Pulmonary artery endothelial cell (primary cell): ENCODE data around the gene PKNOX2. TPM values are rescaled to one million over a fixed set of nuclear protein-coding genes. Genes with fewer than 3 reads are reported as not detected.

ENCODE experiments used
- DNase-seq: peaks from one replicate; pipeline ENCODE4 v3.0.0-alpha.2; 2011; ENCODE audit warnings: low read depth, low spot score
- total RNA-seq: library from RNA; depleted of rRNA; stranded (reverse); fragments of >200 nt; gene quantifications from 2 replicates; pipeline ENCODE4 v1.2.3, GENCODE V29; 2014

Gene PKNOX2
- total RNA-seq, 1 donor from 2014 or later = not detected

GRCh38 chr11:125258291-125259032 is 93.9 kb downstream of the PKNOX2 start:
- no peak for DNase-seq

DNA sequence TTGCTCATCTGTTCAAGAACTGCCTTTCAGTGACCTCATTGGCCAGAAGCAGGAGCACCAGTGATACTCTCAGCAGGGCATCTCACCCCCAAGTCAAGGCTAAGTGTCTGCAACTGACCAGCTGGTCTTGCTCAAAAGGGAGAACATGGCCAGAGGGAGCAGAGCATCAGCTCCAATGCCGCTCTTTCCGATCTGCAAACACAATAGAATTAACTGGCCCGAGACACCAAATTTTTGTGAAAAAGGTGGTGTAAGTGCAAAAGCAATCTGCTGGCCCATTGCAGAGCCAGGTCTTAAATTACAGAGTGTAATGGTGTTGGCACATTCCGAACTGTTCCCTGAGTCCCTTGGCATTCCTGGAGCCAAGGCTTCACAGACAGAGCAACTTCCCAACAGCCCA is 97.0 kb downstream of the PKNOX2 start:
- DNase-seq = no peak

GRCh38 chr11:125262194-125262829 is 97.8 kb downstream of the PKNOX2 start:
- DNase-seq = no peak

- no peak for DNase-seq
These were observed 98.3 kb downstream of the PKNOX2 start for GRCh38 chr11:125262830-125263218.

DNA sequence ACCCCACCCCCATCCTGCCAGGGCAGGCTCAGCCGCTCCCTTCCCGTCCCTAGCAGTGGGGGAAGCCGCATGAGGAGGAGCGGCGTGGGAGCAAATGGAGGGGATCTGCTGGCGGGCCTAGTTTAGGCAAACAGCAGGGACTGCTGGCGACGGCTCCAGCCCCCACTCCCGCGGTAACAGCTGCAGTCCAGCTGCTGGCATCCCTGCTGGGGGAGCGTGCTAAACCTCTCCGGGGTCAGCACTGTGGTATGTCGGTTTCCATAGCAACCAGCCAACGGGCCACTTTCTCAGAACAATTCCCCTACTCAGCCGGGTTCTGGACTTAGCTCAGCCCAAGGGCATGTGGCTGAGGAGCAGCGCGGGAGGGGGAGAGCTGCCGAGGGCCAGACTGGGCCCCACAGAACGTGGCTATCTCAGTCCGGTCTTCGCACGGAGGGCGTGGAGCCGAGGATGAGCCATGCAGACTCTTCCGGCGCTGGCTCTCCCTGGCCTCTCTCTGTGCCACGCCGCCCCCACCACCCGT is 98.8 kb downstream of the PKNOX2 start:
- DNase-seq = peak; percentile 10

DNA sequence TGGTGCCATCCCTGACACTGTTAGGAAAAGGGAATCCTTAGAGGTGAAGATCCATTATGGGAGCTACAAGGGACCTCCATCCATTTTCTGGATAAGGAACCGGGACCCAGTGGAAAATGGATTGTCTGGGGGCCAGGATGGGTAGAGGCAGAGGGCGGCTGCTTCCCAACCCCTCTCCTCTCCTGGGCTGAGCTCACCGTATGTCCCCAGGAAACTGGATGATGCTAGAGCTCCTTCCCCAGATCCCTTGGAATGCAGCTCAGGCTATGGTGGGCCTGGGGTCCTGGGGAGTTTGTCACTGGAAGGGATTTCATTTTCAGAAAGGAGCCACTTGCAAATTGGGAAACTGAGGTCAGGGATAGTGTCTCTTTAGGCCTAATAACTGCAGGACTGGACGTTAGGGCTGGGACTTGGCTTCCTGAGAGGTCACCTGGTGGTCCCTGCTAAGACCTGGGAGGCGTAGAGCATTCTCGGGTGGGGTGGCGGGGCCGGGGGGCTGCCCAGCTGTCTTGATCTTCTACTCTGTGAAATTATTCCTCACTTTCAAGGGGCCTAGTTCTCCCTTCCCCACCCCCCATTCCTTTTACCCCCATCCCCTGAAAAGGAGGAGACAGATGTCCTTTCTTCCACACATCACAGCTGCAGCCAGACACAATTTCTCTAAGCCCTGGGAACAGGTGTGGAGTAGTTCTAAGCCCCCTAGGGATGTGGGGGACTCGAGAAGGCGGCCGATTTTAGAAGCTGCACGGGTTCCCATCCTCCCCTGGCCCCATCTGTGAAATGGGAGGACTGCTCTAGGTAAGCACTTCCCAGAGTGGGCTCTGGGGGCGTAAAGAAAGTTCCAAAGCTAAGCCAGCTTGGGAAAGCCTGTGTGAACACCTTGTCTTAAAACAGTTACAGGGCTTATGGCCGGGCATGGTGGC is 99.8 kb downstream of the PKNOX2 start:
- DNase-seq = no peak

- DNase-seq = no peak
These were observed 103.0 kb downstream of the PKNOX2 start for GRCh38 chr11:125267548-125267947.

DNA sequence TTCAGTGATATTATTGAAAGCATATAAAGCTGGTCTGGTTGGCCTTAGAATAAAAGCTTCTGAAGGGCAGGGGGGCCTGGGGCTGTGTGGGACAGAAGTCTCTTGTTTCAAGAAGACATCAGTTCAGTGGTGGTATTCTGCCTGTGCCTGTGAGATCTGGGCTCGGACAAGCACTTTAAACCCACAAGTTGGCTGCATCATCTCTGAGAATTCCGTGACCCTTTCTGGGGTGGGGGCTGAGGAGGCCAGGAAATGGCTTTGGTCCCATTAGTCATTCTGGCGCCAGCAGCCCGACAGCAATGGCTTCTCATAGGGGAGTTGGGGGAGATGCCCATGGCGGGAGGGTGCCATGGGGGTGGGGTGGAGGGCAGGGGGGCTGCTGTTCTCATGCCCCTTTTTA is 104.1 kb downstream of the PKNOX2 start:
- DNase-seq = no peak

DNA sequence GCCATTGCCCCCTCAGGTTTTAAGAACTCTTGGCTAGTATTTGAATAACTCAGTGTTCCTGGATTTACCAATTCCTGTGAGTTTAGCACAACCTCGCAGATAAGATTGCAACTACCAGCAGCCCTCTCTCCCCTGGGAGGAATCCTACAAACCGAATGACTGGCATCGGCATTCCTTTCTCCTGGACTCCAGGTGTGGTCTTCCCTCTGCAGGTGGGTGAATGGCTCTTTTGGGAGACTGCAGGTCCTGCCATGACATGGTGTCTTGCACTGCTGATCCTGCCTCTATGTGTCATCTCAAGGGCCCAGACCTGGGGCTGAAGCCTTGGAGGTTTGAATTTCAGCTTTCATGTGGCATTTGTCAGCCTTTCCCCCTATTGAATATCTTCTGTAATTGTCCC is 105.6 kb downstream of the PKNOX2 start:
- no peak for DNase-seq

DNA sequence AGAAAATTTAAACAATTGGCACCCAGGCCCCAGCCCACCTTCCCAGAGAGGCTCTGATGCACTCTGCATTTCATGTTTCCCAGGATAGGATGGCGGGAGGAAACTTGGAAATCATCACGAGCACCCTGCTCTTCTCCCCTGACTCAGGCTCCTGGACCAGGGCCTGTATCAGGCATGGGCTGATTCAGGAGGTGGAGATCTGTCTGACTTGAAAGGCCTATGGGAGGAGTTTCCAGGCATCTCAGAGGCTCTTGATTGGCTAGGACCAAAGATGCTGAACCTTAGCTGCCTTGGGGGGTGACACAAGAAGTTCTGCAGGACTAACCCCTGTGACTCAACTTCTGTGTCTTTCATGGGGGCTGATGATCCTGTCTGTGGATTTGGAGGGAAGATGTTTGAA is 106.2 kb downstream of the PKNOX2 start:
- DNase-seq = no peak

DNA sequence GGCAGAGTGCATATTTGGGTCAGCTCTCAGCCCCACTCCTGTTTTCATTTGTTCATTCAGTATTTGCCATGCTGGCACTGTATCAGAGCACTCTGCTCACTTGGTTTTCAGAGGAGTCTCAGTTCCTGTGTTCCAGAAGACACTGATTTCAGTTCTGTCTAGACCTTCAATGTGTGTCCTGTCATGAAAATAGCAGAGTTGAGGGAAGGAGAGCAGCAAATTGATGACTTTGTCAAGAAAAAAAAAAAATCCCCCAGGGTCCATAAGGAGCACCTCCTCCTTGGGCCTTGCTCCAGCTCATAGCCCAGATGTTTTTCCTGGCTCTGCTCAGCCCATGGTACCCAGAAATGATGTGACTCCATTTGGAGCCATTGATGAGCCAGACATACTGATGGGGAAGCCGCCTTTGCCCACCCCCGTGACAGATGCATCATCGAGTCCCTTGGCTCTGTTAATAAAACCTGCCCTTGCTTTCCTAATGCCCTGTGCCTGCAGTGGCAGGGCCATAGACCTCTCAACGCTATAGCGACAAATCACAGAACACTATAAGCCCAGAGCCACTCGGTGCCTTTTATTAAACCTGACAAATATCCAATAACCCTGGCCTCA is 107.0 kb downstream of the PKNOX2 start:
- no peak for DNase-seq

DNA sequence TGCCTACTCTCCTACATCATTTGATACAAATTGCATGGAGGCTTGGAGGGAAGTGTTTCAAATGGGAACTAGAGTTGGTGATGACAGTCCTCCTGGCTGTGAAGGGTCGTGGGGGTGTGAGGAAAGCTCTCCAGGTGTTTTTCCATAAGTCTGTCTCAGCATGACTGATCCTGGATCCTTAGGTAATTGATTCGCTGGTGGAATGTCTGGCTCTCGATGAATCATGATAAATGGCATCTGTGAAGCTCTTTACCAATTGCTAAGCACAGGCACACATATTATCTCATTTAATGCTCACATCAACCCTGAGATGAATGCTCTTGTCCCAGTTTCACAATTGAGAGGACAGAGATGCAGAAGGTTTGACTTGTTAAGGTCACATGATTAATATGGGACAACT is 107.5 kb downstream of the PKNOX2 start:
- DNase-seq = no peak

GRCh38 chr11:125272821-125273220 is 108.3 kb downstream of the PKNOX2 start:
- DNase-seq = no peak

DNA sequence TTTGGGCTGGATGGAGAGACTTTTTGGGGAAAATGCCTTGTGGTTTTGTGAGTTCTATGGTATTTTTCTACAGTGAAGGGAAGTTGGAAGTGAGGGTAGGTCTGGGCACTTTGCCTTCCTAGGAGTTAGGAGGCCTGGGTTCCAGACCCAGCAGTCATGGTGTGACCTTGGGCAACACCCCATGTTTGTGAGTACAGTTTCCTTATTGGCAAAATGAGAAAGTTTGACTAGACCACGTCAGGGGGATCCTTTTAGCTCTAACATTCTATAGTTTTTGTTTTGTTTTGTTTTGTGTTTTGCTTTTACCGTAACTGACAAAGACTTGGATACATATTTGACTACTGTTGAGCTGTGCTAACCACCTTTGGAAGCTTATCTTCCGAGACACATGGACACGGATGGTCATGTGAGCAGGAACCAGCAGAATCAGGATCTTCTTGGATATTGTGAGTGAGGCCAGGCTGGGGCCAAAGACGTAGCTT is 109.0 kb downstream of the PKNOX2 start:
- no peak for DNase-seq

DNA sequence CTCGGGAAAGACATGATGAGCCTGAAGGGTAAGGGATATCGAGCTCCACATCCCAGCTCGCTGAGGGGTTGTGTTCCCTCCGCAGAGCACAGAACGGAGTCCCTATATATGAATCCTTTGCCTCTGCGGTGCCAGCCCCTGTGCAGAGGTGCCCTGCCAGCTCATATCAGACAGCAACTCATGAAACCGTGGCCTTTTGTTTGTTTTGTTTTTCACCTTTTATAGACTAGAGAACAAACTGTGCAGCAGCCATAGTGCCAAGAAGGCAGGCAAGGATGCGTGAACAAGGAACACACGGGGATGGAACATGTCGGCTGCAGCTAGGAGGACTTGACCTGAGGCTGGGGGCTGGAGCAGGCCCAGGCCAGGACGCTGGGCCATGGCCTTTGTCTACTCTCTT is 109.8 kb downstream of the PKNOX2 start:
- no peak for DNase-seq

- no peak for DNase-seq
These were observed 110.2 kb downstream of the PKNOX2 start for GRCh38 chr11:125274774-125275173.

DNA sequence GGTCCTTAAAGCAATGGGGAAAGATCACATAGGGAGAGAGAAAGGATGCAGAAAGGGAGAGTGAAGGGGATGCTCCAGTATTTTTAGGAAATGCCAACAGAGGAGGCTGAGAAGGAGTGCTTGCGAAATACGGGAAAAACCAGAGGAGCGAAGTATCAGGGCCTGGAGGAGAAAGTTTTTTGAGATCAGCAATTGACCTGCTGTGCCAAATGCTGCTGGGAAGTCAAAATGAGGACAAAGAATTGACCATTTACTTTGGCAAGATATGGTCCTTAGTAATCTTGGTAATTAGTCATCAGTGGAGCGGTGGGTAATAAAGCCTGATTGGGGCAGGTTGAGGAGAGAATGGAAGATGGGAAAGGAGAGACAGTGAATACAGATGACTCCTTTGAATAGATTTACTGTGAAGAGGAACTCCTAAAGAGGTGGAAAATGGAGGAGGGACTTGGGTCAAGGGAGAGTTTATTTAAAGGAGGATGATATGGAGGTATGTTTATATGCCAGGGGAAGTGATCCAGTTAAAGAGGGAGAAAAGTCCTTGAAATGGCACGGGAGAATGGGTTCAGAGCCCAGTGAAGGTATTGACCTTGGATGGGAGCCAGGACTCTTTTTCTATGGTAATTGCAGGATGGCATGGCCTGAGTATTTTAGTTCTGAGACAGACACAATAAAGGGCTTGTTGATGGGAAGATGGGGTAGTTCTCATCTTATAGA is 111.5 kb downstream of the PKNOX2 start:
- DNase-seq = no peak

DNA sequence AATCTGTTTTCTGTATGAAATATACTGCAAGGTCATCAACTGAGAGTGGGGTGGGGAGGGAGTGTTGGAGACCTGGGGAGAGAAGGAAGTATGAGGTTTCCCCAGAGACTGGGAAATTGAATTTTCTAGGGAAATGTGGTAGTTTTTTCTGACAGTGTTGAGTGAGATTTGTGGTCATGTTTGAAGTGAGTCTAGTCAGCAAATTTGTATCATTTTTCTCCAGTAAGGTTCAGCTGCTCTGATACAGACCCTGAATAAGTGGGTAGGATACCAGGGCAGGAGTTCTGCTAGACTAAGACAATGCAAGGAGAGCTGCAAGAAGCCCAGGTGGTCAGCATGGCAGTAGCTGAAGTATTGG is 112.0 kb downstream of the PKNOX2 start:
- no peak for DNase-seq

GRCh38 chr11:125279676-125280418 is 115.3 kb downstream of the PKNOX2 start:
- DNase-seq = no peak

DNA sequence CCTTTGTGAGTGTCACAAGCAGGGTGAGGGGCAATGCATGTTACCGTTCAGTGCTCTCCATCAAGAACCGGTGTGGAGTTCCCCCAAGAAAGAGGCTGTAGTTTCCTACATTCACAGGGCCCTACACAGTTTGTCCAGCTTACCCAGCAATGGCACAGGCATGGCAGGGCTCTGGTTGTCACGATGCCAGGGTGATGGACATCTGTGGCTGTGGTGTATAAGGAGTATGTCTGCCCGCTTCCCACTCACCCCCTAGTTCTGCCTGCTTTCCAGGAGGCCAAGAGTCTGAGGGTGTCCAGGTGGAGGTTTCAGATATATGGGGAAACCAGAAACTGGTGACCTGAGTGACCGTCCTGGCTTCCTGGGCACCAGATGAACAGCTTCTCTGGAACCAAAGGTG is 116.1 kb downstream of the PKNOX2 start:
- no peak for DNase-seq
